GM15510 (cell line): Measurements from ENCODE around the gene CDH20.

ENCODE experiments used
- POLR2A ChIP-seq: IDR thresholded peaks from 3 replicates; pipeline ENCODE4 v1.6.1; 2011; ENCODE audit warnings: borderline replicate concordance; ENCODE audit not compliant: insufficient read length; ENCODE audit errors: extremely low read depth

The CDH20 gene

DNA sequence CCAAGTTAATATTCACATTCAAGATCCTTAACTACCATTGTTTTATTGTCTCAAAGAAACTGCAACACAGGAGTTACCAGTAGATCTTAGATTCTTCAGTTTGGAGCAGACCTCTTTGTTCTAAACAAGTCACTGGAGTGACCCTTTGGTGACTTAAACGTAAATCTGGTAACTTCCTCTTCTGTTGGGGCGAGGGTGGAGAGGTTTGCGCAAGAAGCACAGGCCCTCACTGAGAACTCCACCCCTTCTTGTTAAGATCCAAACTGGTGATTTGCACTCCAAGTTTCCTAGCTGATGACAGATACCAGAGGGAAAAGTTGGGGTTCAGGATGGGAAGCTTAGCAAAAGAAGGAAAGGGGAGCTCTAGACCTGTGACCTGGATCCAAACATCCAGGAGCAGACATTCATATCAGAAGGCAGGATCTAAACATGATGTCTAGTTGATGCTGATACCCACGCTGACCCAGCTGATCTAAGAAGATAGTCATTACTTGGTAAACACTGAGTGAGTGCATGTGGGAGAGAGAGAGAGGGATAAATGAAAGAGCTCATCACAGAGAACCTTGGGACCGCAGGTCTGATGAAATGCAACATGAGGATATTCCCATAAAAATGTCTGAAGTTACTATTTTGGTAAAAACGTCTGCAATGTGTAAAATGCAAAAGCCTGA lies 256.0 kb downstream of the CDH20 start:
- TF ChIP-seq POLR2A: no peak

DNA sequence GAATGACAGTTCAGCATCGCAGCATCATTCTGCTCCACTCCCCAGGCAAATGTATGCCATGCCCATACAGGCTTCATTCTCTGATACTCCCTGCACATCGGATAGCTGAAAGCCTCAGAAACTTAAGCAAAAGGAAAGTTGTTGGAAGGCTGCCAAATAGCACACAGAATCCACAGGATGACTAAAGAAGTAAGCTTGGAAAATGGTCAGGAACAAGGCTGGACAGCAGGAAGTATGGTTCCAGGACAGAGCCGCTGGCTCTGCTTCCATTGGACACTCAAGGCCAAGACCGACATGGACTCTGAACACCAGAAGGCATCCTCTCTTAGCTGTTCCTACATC lies 256.5 kb downstream of the CDH20 start:
- TF ChIP-seq POLR2A: no peak

- TF ChIP-seq POLR2A: no peak
Observed at GRCh38 chr18:61591253-61591652, 258.0 kb downstream of the CDH20 start.

- no peak for TF ChIP-seq POLR2A
Observed at GRCh38 chr18:61595615-61596251, 262.5 kb downstream of the CDH20 start.

DNA sequence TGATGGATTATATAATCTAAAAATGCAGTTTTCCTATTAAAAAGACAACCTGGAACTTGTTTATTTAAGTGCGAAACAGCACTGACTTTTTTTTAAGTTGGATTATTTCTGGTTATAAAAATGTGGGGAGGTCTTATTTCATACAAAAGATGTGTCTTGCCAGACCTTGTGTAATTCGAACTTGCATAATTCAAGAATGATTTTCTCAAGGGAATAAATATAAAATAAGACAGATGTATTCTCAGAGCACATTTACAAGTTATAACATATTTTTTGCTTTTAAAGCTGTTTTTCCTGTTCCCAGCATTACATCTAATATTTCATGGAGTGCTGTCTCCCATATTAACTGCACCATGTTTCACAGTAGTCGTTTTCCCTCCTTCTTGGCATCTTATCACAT lies 263.1 kb downstream of the CDH20 start:
- no peak for TF ChIP-seq POLR2A

- no peak for TF ChIP-seq POLR2A
Observed at GRCh38 chr18:61597316-61597715, 264.1 kb downstream of the CDH20 start.

GRCh38 chr18:61600422-61600821 lies 267.2 kb downstream of the CDH20 start:
- no peak for TF ChIP-seq POLR2A

GRCh38 chr18:61602836-61603235 lies 269.6 kb downstream of the CDH20 start:
- TF ChIP-seq POLR2A: no peak
